HepG2 (cell line): ENCODE results near the gene LAMA5. TPM values are rescaled to one million over a fixed set of nuclear protein-coding genes. Genes with fewer than 3 reads are reported as not detected.

Experiments used
- HIC2 ChIP-seq: sonication (generic); formaldehyde crosslinking; IDR thresholded peaks from 2 replicates; pipeline ENCODE4 v1.9.0; 2022; ENCODE audit warnings: low read depth, missing genetic modification reagents
- NKX3-1 ChIP-seq: sonication (generic); formaldehyde crosslinking; IDR thresholded peaks from 2 replicates; pipeline ENCODE4 v1.5.0; 2020; ENCODE audit warnings: missing genetic modification reagents
- PHF20 ChIP-seq: sonication (generic); formaldehyde crosslinking; IDR thresholded peaks from 2 replicates; pipeline ENCODE4 v1.5.0; 2020; ENCODE audit warnings: mild to moderate bottlenecking, missing genetic modification reagents
- PPARG ChIP-seq: conservative IDR thresholded peaks from 2 replicates; pipeline ENCODE4 v1.6.1; 2016; ENCODE audit warnings: missing biosample characterization, missing genetic modification reagents
- TRAFD1 ChIP-seq: sonication (generic); formaldehyde crosslinking; IDR thresholded peaks from 2 replicates; pipeline ENCODE4 v1.5.1; 2020; ENCODE audit warnings: missing genetic modification reagents, mild to moderate bottlenecking, borderline replicate concordance
- ZBTB37 ChIP-seq: sonication (generic); formaldehyde crosslinking; IDR thresholded peaks from 2 replicates; pipeline ENCODE4 v1.4.0; 2020; ENCODE audit warnings: mild to moderate bottlenecking, missing genetic modification reagents
- ZKSCAN8 ChIP-seq: IDR thresholded peaks from 2 replicates; pipeline ENCODE4 v1.6.1; 2016; ENCODE audit warnings: borderline replicate concordance, missing genetic modification reagents, missing compliant biosample characterization
- ZNF724P ChIP-seq: sonication (generic); formaldehyde crosslinking; IDR thresholded peaks from 2 replicates; pipeline ENCODE4 v1.8.0; 2022; ENCODE audit warnings: missing genetic modification reagents, borderline replicate concordance
- ZNF770 ChIP-seq: sonication (generic); formaldehyde crosslinking; IDR thresholded peaks from 2 replicates; pipeline ENCODE4 v1.5.0; 2020; ENCODE audit warnings: mild to moderate bottlenecking, missing genetic modification reagents
- ZSCAN22 ChIP-seq: sonication (generic); formaldehyde crosslinking; IDR thresholded peaks from 2 replicates; pipeline ENCODE4 v1.4.0; 2020; ENCODE audit warnings: mild to moderate bottlenecking, missing genetic modification reagents
- polyA plus RNA-seq, 8 experiments: library from polyadenylated mRNA; depleted of rRNA in 3 of 8; stranded (reverse) in 7 of 8; unstranded in 1 of 8; fragments of >200 nt; fragmentation: Illumina TruSeq in 4 of 8; extraction: Trizol in 4 of 8; gene quantifications; 2 replicates each; pipeline versions ENCODE4 v1.2.1 to v1.2.3, GENCODE V29; 2011 to 2016; ENCODE audit warnings: low read depth in 4 of 8, missing spikeins in 1 of 8, mixed read lengths in 1 of 8; ENCODE audit not compliant: insufficient read depth in 1 of 8
- total RNA-seq, 5 experiments: library from RNA; depleted of rRNA; stranded (reverse); fragments of >200 nt; fragmentation: Illumina TruSeq; extraction: Trizol; gene quantifications; 2 replicates each; pipeline ENCODE4 v1.2.3, GENCODE V29; 2016; ENCODE audit warnings: low read depth in 1 of 5
- TF ChIP-seq, protein P1 (sequence below): conservative IDR thresholded peaks from 2 replicates; pipeline ENCODE4 v1.6.1; 2018; ENCODE audit warnings: missing genetic modification reagents
- TF ChIP-seq, protein P2 (sequence below): IDR thresholded peaks from 2 replicates; pipeline ENCODE4 v1.4.0; 2020; ENCODE audit warnings: mild to moderate bottlenecking, missing genetic modification reagents
- TF ChIP-seq, protein P3 (sequence below): IDR thresholded peaks from 2 replicates; pipeline ENCODE4 v1.6.1; 2016; ENCODE audit warnings: low read depth

LAMA5 gene
- total and polyA plus RNA-seq, 2 of the 13 experiments (the other 11 are each of a cell fraction or from before 2014, with no cell fraction given) = 21.0 to 44.7 TPM

DNA sequence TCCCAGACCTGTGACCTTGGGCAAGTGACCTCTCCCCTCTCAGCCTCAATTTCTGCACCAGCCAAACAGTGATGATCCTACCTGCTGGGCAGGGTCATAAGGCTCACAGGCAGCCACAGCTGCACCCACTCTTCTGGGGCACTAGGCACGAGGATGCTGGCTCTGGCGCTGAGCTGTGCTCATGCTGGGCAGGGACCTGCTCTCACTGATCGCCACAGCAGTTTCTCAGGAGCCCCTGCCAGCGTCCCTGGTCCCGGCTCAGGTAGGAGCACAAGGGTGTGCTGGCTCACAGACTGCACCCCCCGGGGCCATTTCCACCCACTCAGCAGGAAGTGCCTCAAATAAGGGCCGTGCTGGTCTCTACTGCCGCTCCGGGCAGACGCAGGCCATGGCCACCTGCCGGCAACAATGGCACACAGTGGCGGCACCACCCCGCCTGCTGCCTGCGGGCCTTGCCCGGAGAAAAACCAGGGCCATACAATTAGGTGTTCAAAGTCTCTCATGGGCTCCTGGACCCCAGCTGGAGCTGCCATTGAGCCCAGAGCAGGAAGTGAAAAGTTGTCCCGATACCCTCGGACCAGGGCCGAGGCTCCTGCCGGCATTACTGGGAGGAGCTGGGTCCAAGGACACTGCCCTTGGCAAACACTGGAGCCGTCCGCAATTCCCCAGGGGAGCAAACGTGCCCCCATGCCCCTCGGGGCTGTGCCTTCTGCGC is 44.5 kb upstream of the LAMA5 start (continued):
- TF ChIP-seq ZBTB37 (CRISPR knock-in tag) (peak; percentile 73; the same call in 1 of the 2 replicates), ZNF724P (CRISPR knock-in tag) (0 out of 2 replicates have a peak, but pooled peaks have one; percentile 1), PPARG (CRISPR knock-in tag) (peak; percentile 56; the same call in 1 of the 2 replicates), TRAFD1 (CRISPR knock-in tag) (peak; percentile 30; the same call in 1 of the 2 replicates), PHF20 (CRISPR knock-in tag) (peak; percentile 27; the same call in 1 of the 2 replicates), NKX3-1 (no peak), HIC2 (CRISPR knock-in tag) (peak; percentile 91), ZSCAN22 (CRISPR knock-in tag) (peak; percentile 59; the same call in 1 of the 2 replicates), ZKSCAN8 (CRISPR knock-in tag) (peak; percentile 58; the same call in 1 of the 2 replicates), ZNF770 (CRISPR knock-in tag) (no peak)
- TF ChIP-seq, protein P1, sequence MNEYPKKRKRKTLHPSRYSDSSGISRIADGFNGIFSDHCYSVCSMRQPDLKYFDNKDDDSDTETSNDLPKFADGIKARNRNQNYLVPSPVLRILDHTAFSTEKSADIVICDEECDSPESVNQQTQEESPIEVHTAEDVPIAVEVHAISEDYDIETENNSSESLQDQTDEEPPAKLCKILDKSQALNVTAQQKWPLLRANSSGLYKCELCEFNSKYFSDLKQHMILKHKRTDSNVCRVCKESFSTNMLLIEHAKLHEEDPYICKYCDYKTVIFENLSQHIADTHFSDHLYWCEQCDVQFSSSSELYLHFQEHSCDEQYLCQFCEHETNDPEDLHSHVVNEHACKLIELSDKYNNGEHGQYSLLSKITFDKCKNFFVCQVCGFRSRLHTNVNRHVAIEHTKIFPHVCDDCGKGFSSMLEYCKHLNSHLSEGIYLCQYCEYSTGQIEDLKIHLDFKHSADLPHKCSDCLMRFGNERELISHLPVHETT = peak; percentile 32; the same call in 1 of the 2 replicates
- TF ChIP-seq, protein P2, sequence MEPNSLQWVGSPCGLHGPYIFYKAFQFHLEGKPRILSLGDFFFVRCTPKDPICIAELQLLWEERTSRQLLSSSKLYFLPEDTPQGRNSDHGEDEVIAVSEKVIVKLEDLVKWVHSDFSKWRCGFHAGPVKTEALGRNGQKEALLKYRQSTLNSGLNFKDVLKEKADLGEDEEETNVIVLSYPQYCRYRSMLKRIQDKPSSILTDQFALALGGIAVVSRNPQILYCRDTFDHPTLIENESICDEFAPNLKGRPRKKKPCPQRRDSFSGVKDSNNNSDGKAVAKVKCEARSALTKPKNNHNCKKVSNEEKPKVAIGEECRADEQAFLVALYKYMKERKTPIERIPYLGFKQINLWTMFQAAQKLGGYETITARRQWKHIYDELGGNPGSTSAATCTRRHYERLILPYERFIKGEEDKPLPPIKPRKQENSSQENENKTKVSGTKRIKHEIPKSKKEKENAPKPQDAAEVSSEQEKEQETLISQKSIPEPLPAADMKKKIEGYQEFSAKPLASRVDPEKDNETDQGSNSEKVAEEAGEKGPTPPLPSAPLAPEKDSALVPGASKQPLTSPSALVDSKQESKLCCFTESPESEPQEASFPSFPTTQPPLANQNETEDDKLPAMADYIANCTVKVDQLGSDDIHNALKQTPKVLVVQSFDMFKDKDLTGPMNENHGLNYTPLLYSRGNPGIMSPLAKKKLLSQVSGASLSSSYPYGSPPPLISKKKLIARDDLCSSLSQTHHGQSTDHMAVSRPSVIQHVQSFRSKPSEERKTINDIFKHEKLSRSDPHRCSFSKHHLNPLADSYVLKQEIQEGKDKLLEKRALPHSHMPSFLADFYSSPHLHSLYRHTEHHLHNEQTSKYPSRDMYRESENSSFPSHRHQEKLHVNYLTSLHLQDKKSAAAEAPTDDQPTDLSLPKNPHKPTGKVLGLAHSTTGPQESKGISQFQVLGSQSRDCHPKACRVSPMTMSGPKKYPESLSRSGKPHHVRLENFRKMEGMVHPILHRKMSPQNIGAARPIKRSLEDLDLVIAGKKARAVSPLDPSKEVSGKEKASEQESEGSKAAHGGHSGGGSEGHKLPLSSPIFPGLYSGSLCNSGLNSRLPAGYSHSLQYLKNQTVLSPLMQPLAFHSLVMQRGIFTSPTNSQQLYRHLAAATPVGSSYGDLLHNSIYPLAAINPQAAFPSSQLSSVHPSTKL (CRISPR knock-in tag) = peak; percentile 71
- TF ChIP-seq, protein P3, sequence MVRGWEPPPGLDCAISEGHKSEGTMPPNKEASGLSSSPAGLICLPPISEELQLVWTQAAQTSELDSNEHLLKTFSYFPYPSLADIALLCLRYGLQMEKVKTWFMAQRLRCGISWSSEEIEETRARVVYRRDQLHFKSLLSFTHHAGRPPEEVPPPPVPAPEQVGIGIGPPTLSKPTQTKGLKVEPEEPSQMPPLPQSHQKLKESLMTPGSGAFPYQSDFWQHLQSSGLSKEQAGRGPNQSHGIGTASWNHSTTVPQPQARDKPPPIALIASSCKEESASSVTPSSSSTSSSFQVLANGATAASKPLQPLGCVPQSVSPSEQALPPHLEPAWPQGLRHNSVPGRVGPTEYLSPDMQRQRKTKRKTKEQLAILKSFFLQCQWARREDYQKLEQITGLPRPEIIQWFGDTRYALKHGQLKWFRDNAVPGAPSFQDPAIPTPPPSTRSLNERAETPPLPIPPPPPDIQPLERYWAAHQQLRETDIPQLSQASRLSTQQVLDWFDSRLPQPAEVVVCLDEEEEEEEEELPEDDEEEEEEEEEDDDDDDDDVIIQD (CRISPR knock-in tag) = no peak
